H9 (cell line): ENCODE data around the gene MT3. TPM values are rescaled to one million over a fixed set of nuclear protein-coding genes. Genes with fewer than 3 reads are reported as not detected.

Experiments used
- DNase-seq: peaks from one replicate; pipeline ENCODE4 v3.0.0-alpha.2; 2017
- H2AFZ ChIP-seq: one replicate; pipeline ENCODE4 v1.6.1; 2013; ENCODE audit warnings: mild to moderate bottlenecking, low read length, control low read depth, moderate library complexity
- H2AK5ac ChIP-seq: 2 replicates; pipeline ENCODE4 v1.6.1; 2013; ENCODE audit warnings: low read length, control low read depth, mixed read lengths; ENCODE audit not compliant: insufficient read length
- H2BK120ac ChIP-seq: one replicate; pipeline ENCODE4 v1.6.1; 2013; ENCODE audit warnings: low read depth, mild to moderate bottlenecking, low read length, control low read depth, inconsistent platforms; ENCODE audit not compliant: poor library complexity, severe bottlenecking
- H2BK12ac ChIP-seq: 2 replicates; pipeline ENCODE4 v1.6.1; 2013; ENCODE audit warnings: low read length, control low read depth, mixed read lengths, low read depth; ENCODE audit not compliant: insufficient read length
- H2BK15ac ChIP-seq: 2 replicates; pipeline ENCODE4 v1.6.1; 2013; ENCODE audit warnings: low read depth, low read length, control low read depth
- H2BK20ac ChIP-seq: one replicate; pipeline ENCODE4 v1.6.1; 2013; ENCODE audit warnings: low read depth, mild to moderate bottlenecking, low read length, control low read depth, inconsistent platforms; ENCODE audit not compliant: poor library complexity, severe bottlenecking
- H2BK5ac ChIP-seq: 2 replicates; pipeline ENCODE4 v1.6.1; 2013; ENCODE audit warnings: low read length, control low read depth, mixed read lengths; ENCODE audit not compliant: insufficient read length
- H3K14ac ChIP-seq: 2 replicates; pipeline ENCODE4 v1.6.1; 2013; ENCODE audit warnings: low read length, control low read depth; ENCODE audit not compliant: insufficient read depth
- H3K18ac ChIP-seq: 2 replicates; pipeline ENCODE4 v1.6.1; 2013; ENCODE audit warnings: low read depth, mild to moderate bottlenecking, mixed read lengths, low read length, control low read depth; ENCODE audit not compliant: insufficient read length
- H3K23ac ChIP-seq: 2 replicates; pipeline ENCODE4 v1.6.1; 2013; ENCODE audit warnings: low read length, control low read depth, mixed read lengths, low read depth; ENCODE audit not compliant: insufficient read length
- H3K23me2 ChIP-seq: 2 replicates; pipeline ENCODE4 v1.6.1; 2013; ENCODE audit warnings: low read depth, mild to moderate bottlenecking, mixed read lengths, low read length, control low read depth; ENCODE audit not compliant: insufficient read length, poor library complexity, severe bottlenecking
- H3K27ac ChIP-seq: 2 replicates; pipeline ENCODE4 v1.5.1; 2013; ENCODE audit warnings: low read length, control low read depth, mixed read lengths, low read depth; ENCODE audit not compliant: insufficient read length
- H3K27me3 ChIP-seq: 2 replicates; pipeline ENCODE4 v1.6.1; 2013; ENCODE audit warnings: low read length, control low read depth, inconsistent platforms; ENCODE audit not compliant: insufficient read depth
- H3K4ac ChIP-seq: 2 replicates; pipeline ENCODE4 v1.6.1; 2013; ENCODE audit warnings: low read depth, mild to moderate bottlenecking, control low read depth, inconsistent platforms, low read length, moderate library complexity
- H3K4me1 ChIP-seq: 2 replicates; pipeline ENCODE4 v1.6.1; 2013; ENCODE audit warnings: low read length, control low read depth, inconsistent platforms; ENCODE audit not compliant: insufficient read depth
- H3K4me2 ChIP-seq: 2 replicates; pipeline ENCODE4 v1.6.1; 2013; ENCODE audit warnings: low read length, control low read depth, mixed read lengths; ENCODE audit not compliant: insufficient read length, insufficient read depth
- H3K56ac ChIP-seq: 2 replicates; pipeline ENCODE4 v1.6.1; 2013; ENCODE audit warnings: low read depth, mild to moderate bottlenecking, mixed read lengths, low read length, control low read depth; ENCODE audit not compliant: insufficient read length
- H3K79me1 ChIP-seq: 2 replicates; pipeline ENCODE4 v1.6.1; 2013; ENCODE audit warnings: low read depth, mild to moderate bottlenecking, moderate library complexity, low read length, control low read depth, inconsistent platforms; ENCODE audit not compliant: insufficient read depth, poor library complexity, severe bottlenecking
- H3K79me2 ChIP-seq: 2 replicates; pipeline ENCODE4 v1.6.1; 2013; ENCODE audit warnings: low read length, control low read depth, inconsistent platforms; ENCODE audit not compliant: insufficient read depth
- H3K9ac ChIP-seq: 2 replicates; pipeline ENCODE4 v1.6.1; 2013; ENCODE audit warnings: low read length, control low read depth, mixed read lengths; ENCODE audit not compliant: insufficient read length; ENCODE audit errors: extremely low read depth
- H3K9me3 ChIP-seq: one replicate; pipeline ENCODE4 v1.6.1; 2013; ENCODE audit warnings: low read depth, low read length, inconsistent platforms; ENCODE audit not compliant: control insufficient read depth
- H3T11ph ChIP-seq: one replicate; pipeline ENCODE4 v1.6.1; 2013; ENCODE audit warnings: mild to moderate bottlenecking, low read length, control low read depth, inconsistent platforms
- H4K20me1 ChIP-seq: one replicate; pipeline ENCODE4 v1.6.1; 2013; ENCODE audit not compliant: control insufficient read depth, insufficient read length, insufficient read depth
- H4K5ac ChIP-seq: 2 replicates; pipeline ENCODE4 v1.6.1; 2013; ENCODE audit warnings: low read depth, mild to moderate bottlenecking, mixed read lengths, low read length, control low read depth; ENCODE audit not compliant: insufficient read length
- H4K8ac ChIP-seq: replicated peaks from 2 replicates; pipeline ENCODE4 v1.6.1; 2013; ENCODE audit warnings: low read length, control low read depth, mixed read lengths, low read depth; ENCODE audit not compliant: insufficient read length
- H4K91ac ChIP-seq: 2 replicates; pipeline ENCODE4 v1.6.1; 2013; ENCODE audit warnings: low read depth, mild to moderate bottlenecking, moderate library complexity, mixed read lengths, low read length, control low read depth; ENCODE audit not compliant: insufficient read length
- H3K27ac Mint-ChIP-seq, 3 experiments: 2 replicates in 2 of 3; 3 replicates in 1 of 3; pipeline ENCODE4 v1.8.0; 2020 to 2021; ENCODE audit warnings: mixed read lengths in 3 of 3, mild to moderate bottlenecking in 1 of 3, moderate library complexity in 1 of 3
- H3K27me3 Mint-ChIP-seq: 2 replicates; pipeline ENCODE4 v1.8.0; 2021; ENCODE audit warnings: low read depth, mild to moderate bottlenecking, moderate library complexity, mixed read lengths
- H3K36me3 Mint-ChIP-seq, 3 experiments: 2 replicates in 2 of 3; 3 replicates in 1 of 3; pipeline ENCODE4 v1.8.0; 2020 to 2021; ENCODE audit warnings: low read depth in 3 of 3, mixed read lengths in 3 of 3; ENCODE audit not compliant: insufficient read depth in 1 of 3
- H3K4me1 Mint-ChIP-seq, 2 experiments: 2 replicates each; pipeline ENCODE4 v1.8.0; 2020; ENCODE audit warnings: mixed read lengths in 2 of 2
- H3K4me3 Mint-ChIP-seq, 2 experiments: 2 replicates in 1 of 2; 3 replicates in 1 of 2; pipeline ENCODE4 v1.8.0; 2020 to 2021; ENCODE audit warnings: mild to moderate bottlenecking in 2 of 2, mixed read lengths in 2 of 2, moderate library complexity in 1 of 2
- H3K9me3 Mint-ChIP-seq, 2 experiments: 2 replicates in 1 of 2; 3 replicates in 1 of 2; pipeline ENCODE4 v1.8.0; 2020; ENCODE audit warnings: mild to moderate bottlenecking in 2 of 2, mixed read lengths in 2 of 2, moderate library complexity in 1 of 2
- CTCF ChIP-seq: fragments of 200-600 bp; sonication (generic); conservative IDR thresholded peaks from 3 replicates; pipeline ENCODE4 v1.8.0; 2021; ENCODE audit warnings: antibody characterized with exemption, mild to moderate bottlenecking
- WGBS: extraction: QIAGEN DNeasy Blood & Tissue Kit; methylation state at CpG from one replicate; pipeline ENCODE4 v1.1.7; 2013; ENCODE audit warnings: missing lambda C conversion rate, low lambda C conversion rate, mixed read lengths; ENCODE audit not compliant: insufficient read length; ENCODE audit errors: extremely low coverage; 5-methylcytosine and 5-hydroxymethylcytosine counted together
- total RNA-seq: library from RNA; stranded (reverse); gene quantifications from 2 replicates; pipeline ENCODE4 v1.2.1, GENCODE V29; 2021

MT3 gene
- total RNA-seq, 1 experiment from 2014 or later = not detected

- Histone ChIP-seq H3K14ac (no peak overlapping the region), H4K20me1 (peaks cover 3% of the 10 kb centered on the region), H3K9ac (no peak overlapping the region), H3K23ac (no peak overlapping the region), H3K4me1 (no peaks in the 10 kb centered on the region), H3K9me3 (no peaks in the 10 kb centered on the region), H2AFZ (no peak overlapping the region), H2AK5ac (no peak overlapping the region), H2BK5ac (no peak overlapping the region), H3K79me1 (no peaks in the 10 kb centered on the region), H3K23me2 (peaks cover 3% of the 10 kb centered on the region), H3K79me2 (no peaks in the 10 kb centered on the region), H3K18ac (no peak overlapping the region), H4K91ac (no peak overlapping the region), H4K5ac (no peak overlapping the region), H3K4me2 (no peak overlapping the region), H3K27me3 (peaks cover 19% of the 10 kb centered on the region; the same call in 1 of the 2 replicates), H3K4ac (no peak overlapping the region), H2BK15ac (no peak overlapping the region), H2BK120ac (no peak overlapping the region), H4K8ac (no peak overlapping the region), H2BK12ac (no peak overlapping the region), H2BK20ac (no peak overlapping the region), H3K56ac (no peak overlapping the region), H3K27ac (no peak overlapping the region), H3T11ph (no peak overlapping the region)
- no peak for DNase-seq
- peaks cover 0 to 3% of the 10 kb centered on the region in 2 experiments; a peak in 1 of 5 replicates for H3K9me3 Mint-ChIP-seq
- no peak overlapping the region for H3K27ac Mint-ChIP-seq
- H3K27me3 Mint-ChIP-seq = peaks cover 59% of the 10 kb centered on the region
- peaks cover 3 to 9% of the 10 kb centered on the region in 2 experiments; a peak in 3 of 4 replicates for H3K4me1 Mint-ChIP-seq
- H3K36me3 Mint-ChIP-seq = no peaks in the 10 kb centered on the region
- H3K4me3 Mint-ChIP-seq = no peak overlapping the region
- WGBS = no CpG with 5 or more reads among the region's 5 CpGs
- no peak for TF ChIP-seq CTCF
Measured at GRCh38 chr16:56594292-56594619, 4.9 kb downstream of the MT3 start.
